GM23338 (cell line): Measurements from ENCODE around the gene NCF4. TPM values are rescaled to one million over a fixed set of nuclear protein-coding genes. Genes with fewer than 3 reads are reported as not detected.

Source experiments
- ATAC-seq: fragments of 200-7000 bp; cut with Tn5 transposase; 3 replicates; pipeline ENCODE4 v1.9.1; 2020
- DNase-seq: peaks from one replicate; pipeline ENCODE4 v3.0.0-alpha.2; 2015; ENCODE audit warnings: low spot score
- H2AFZ ChIP-seq: fragments of 200-600 bp; sonication (generic); 2 replicates; pipeline ENCODE4 v1.8.0; 2016; ENCODE audit warnings: antibody characterized with exemption, mild to moderate bottlenecking, moderate library complexity
- H3F3A ChIP-seq: fragments of 200-600 bp; sonication (generic); replicated peaks from 2 replicates; pipeline ENCODE4 v1.8.0; 2017; ENCODE audit warnings: antibody characterized with exemption, mixed run types, low read depth
- H3K27ac ChIP-seq: fragments of 200-600 bp; sonication (generic); 2 replicates; pipeline ENCODE4 v1.6.1; 2016; ENCODE audit warnings: low read depth
- H3K27me3 ChIP-seq: fragments of 200-600 bp; sonication (generic); 2 replicates; pipeline ENCODE4 v1.8.0; 2016; ENCODE audit warnings: mild to moderate bottlenecking, mixed run types, moderate library complexity; ENCODE audit not compliant: insufficient read depth
- H3K36me3 ChIP-seq: fragments of 200-600 bp; sonication (generic); 2 replicates; pipeline ENCODE4 v1.8.0; 2016; ENCODE audit warnings: mild to moderate bottlenecking; ENCODE audit not compliant: insufficient read depth
- H3K4me1 ChIP-seq: fragments of 200-600 bp; sonication (generic); 2 replicates; pipeline ENCODE4 v1.8.0; 2016; ENCODE audit warnings: mild to moderate bottlenecking, moderate library complexity; ENCODE audit not compliant: insufficient read depth
- H3K4me2 ChIP-seq: fragments of 200-600 bp; sonication (generic); 2 replicates; pipeline ENCODE4 v1.7.1; 2017; ENCODE audit warnings: mixed run types
- H3K4me3 ChIP-seq: fragments of 200-600 bp; sonication (generic); 2 replicates; pipeline ENCODE4 v1.6.1; 2016; ENCODE audit warnings: mixed run types
- H3K79me2 ChIP-seq: fragments of 200-600 bp; sonication (generic); replicated peaks from 2 replicates; pipeline ENCODE4 v1.8.0; 2017; ENCODE audit warnings: mild to moderate bottlenecking; ENCODE audit not compliant: insufficient read depth
- H3K9me2 ChIP-seq: fragments of 200-600 bp; sonication (generic); 2 replicates; pipeline ENCODE4 v1.8.0; 2017; ENCODE audit not compliant: insufficient read depth
- H4K20me1 ChIP-seq: fragments of 200-600 bp; sonication (generic); replicated peaks from 2 replicates; pipeline ENCODE4 v1.8.0; 2017; ENCODE audit warnings: mild to moderate bottlenecking; ENCODE audit not compliant: insufficient read depth
- H3K27ac Mint-ChIP-seq: 2 replicates; pipeline ENCODE4 v1.8.0; 2020; ENCODE audit warnings: inconsistent platforms, mild to moderate bottlenecking, moderate library complexity, mixed read lengths
- H3K27me3 Mint-ChIP-seq: 3 replicates; pipeline ENCODE4 v1.8.0; 2022; ENCODE audit warnings: low read depth, mild to moderate bottlenecking, moderate library complexity, mixed read lengths, inconsistent platforms; ENCODE audit not compliant: insufficient read depth, poor library complexity
- H3K36me3 Mint-ChIP-seq: 3 replicates; pipeline ENCODE4 v1.8.0; 2021; ENCODE audit warnings: low read depth, mild to moderate bottlenecking, inconsistent platforms, moderate library complexity, mixed read lengths
- H3K4me1 Mint-ChIP-seq: 3 replicates; pipeline ENCODE4 v1.8.0; 2020; ENCODE audit warnings: mild to moderate bottlenecking, inconsistent platforms, mixed read lengths
- H3K4me3 Mint-ChIP-seq: 3 replicates; pipeline ENCODE4 v1.8.0; 2021; ENCODE audit warnings: moderate library complexity, mild to moderate bottlenecking, inconsistent platforms, mixed read lengths
- H3K9me3 Mint-ChIP-seq: 3 replicates; pipeline ENCODE4 v1.8.0; 2020; ENCODE audit warnings: moderate library complexity, mild to moderate bottlenecking, inconsistent platforms, mixed read lengths
- EZH2 ChIP-seq: fragments of 200-600 bp; sonication (generic); IDR thresholded peaks from one replicate; pipeline ENCODE4 v1.8.0; 2017; ENCODE audit warnings: antibody characterized with exemption, mild to moderate bottlenecking, low read depth; ENCODE audit not compliant: unreplicated experiment
- EZH2phosphoT487 ChIP-seq: fragments of 200-600 bp; sonication (generic); IDR thresholded peaks from one replicate; pipeline ENCODE4 v1.8.1; 2018; ENCODE audit warnings: antibody characterized with exemption; ENCODE audit not compliant: unreplicated experiment
- JUNB ChIP-seq: IDR thresholded peaks from one replicate; pipeline ENCODE4 v1.6.1; 2016; ENCODE audit warnings: antibody characterized with exemption; ENCODE audit not compliant: unreplicated experiment
- NANOG ChIP-seq: IDR thresholded peaks from 2 replicates; pipeline ENCODE4 v1.6.1; 2016; ENCODE audit warnings: antibody characterized with exemption, borderline replicate concordance
- POLR2AphosphoS5 ChIP-seq: IDR thresholded peaks from 2 replicates; pipeline ENCODE4 v1.6.1; 2016; ENCODE audit warnings: antibody characterized with exemption, low read depth
- STAT1 ChIP-seq: IDR thresholded peaks from one replicate; pipeline ENCODE4 v1.6.1; 2016; ENCODE audit warnings: antibody characterized with exemption; ENCODE audit not compliant: unreplicated experiment
- ZNF331 ChIP-seq: fragments of 250-450 bp; sonication (Bioruptor Pico); IDR thresholded peaks from 2 replicates; pipeline ENCODE4 v1.5.0; 2020; ENCODE audit warnings: low read depth, mild to moderate bottlenecking, moderate library complexity
- ZNF462 ChIP-seq: fragments of 250-450 bp; sonication (Bioruptor Pico); IDR thresholded peaks from 2 replicates; pipeline ENCODE4 v1.5.0; 2020; ENCODE audit warnings: mild to moderate bottlenecking, moderate library complexity
- polyA plus RNA-seq: library from polyadenylated mRNA; unstranded; fragments of >200 nt; fragmentation: Nextera tagmentation; extraction: Ambion mirVana; gene quantifications from 2 replicates; pipeline ENCODE4 v1.2.1, GENCODE V29; 2016
- total RNA-seq: library from RNA; depleted of rRNA; stranded (reverse); fragments of >200 nt; shearing (Covaris generic); gene quantifications from 2 replicates; pipeline ENCODE4 v1.2.3, GENCODE V29; 2014
- TF ChIP-seq, protein P1 (sequence below): IDR thresholded peaks from 2 replicates; pipeline ENCODE4 v1.6.1; 2016; ENCODE audit warnings: antibody characterized with exemption
- TF ChIP-seq, protein P2 (sequence below), 2 experiments: fragments of 200-600 bp in 1 of 2; sonication (generic) in 1 of 2; conservative IDR thresholded peaks; 2 replicates each; pipeline versions ENCODE4 v1.5.1 to v1.6.1; 2016 to 2017; ENCODE audit warnings: antibody characterized with exemption in 2 of 2, low read depth in 2 of 2, mild to moderate bottlenecking in 2 of 2, moderate library complexity in 1 of 2

The NCF4 gene
- total and polyA plus RNA-seq, 2 experiments from 2014 or later, result not detected

GRCh38 chr22:36817525-36817848 is 43.3 kb upstream of the NCF4 start (continued):
- TF ChIP-seq ZNF462 (CRISPR knock-in tag), result no peak
- TF ChIP-seq EZH2phosphoT487, result no peak
- TF ChIP-seq, protein P1, sequence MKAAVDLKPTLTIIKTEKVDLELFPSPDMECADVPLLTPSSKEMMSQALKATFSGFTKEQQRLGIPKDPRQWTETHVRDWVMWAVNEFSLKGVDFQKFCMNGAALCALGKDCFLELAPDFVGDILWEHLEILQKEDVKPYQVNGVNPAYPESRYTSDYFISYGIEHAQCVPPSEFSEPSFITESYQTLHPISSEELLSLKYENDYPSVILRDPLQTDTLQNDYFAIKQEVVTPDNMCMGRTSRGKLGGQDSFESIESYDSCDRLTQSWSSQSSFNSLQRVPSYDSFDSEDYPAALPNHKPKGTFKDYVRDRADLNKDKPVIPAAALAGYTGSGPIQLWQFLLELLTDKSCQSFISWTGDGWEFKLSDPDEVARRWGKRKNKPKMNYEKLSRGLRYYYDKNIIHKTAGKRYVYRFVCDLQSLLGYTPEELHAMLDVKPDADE, result no peak
- no peak for TF ChIP-seq JUNB
- no peak for TF ChIP-seq POLR2AphosphoS5

DNA sequence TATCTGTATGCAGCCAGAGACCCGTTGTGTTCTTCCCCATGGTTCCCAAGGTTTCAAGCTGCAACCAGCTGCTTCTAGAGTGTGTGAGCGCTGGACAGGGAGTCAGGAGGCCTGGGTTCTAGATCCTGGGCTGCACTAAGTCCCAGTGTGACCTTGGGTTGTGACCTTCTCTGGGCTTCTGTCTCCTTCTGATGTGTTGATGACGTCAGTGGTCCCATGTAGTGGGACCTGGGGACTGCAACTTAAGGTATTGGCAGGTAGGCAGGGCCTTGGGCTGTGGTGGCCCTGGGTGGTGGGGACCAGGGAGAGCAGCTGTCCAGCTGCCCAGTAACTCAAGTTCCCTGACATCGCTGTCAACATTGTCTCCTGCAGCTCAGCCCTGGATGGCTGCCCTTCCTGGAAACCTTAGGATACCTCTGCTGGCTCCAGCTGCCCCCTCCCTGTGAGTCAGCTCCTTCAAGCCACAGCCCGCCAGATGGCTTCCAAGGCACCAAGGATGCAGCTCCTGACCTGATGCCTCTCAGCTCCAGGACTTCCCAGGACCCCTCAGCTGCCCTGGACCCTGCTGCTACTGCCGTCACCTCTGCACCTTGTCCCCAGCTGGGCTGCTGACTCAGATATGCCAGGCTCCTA is 42.7 kb upstream of the NCF4 start:
- DNase-seq, result no peak

More for the DNA sequence above, 42.7 kb upstream of the NCF4 start:
- peaks cover 53% of the 10 kb centered on the region for H3K27me3 Mint-ChIP-seq
- no peak for TF ChIP-seq EZH2
- TF ChIP-seq STAT1, result no peak
- no peak for TF ChIP-seq POLR2AphosphoS5
- TF ChIP-seq EZH2phosphoT487, result no peak
- TF ChIP-seq, protein P1, result no peak
- TF ChIP-seq NANOG, result no peak
- TF ChIP-seq, protein P2, sequence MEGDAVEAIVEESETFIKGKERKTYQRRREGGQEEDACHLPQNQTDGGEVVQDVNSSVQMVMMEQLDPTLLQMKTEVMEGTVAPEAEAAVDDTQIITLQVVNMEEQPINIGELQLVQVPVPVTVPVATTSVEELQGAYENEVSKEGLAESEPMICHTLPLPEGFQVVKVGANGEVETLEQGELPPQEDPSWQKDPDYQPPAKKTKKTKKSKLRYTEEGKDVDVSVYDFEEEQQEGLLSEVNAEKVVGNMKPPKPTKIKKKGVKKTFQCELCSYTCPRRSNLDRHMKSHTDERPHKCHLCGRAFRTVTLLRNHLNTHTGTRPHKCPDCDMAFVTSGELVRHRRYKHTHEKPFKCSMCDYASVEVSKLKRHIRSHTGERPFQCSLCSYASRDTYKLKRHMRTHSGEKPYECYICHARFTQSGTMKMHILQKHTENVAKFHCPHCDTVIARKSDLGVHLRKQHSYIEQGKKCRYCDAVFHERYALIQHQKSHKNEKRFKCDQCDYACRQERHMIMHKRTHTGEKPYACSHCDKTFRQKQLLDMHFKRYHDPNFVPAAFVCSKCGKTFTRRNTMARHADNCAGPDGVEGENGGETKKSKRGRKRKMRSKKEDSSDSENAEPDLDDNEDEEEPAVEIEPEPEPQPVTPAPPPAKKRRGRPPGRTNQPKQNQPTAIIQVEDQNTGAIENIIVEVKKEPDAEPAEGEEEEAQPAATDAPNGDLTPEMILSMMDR (conservative IDR thresholded peaks at IDR 0.05; ENCODE audit: low read depth in 2 of 2), result no peak
- TF ChIP-seq JUNB, result no peak
- TF ChIP-seq ZNF331, result no peak
- Histone ChIP-seq H3K27me3 (peaks cover 44% of the 10 kb centered on the region), H3K4me3 (no peak overlapping the region), H3K79me2 (no peaks in the 10 kb centered on the region), H3K9me2 (no peaks in the 10 kb centered on the region), H4K20me1 (no peaks in the 10 kb centered on the region), H3K4me2 (no peak overlapping the region), H2AFZ (no peak overlapping the region), H3K27ac (no peak overlapping the region), H3K36me3 (no peaks in the 10 kb centered on the region), H3F3A (no peaks in the 10 kb centered on the region), H3K4me1 (peaks cover 15% of the 10 kb centered on the region)
- no peak overlapping the region for H3K27ac Mint-ChIP-seq
- no peaks in the 10 kb centered on the region for H3K9me3 Mint-ChIP-seq
- no peaks in the 10 kb centered on the region for H3K36me3 Mint-ChIP-seq
- H3K4me1 Mint-ChIP-seq, result peaks cover 35% of the 10 kb centered on the region
- ATAC-seq, result no peak
- H3K4me3 Mint-ChIP-seq, result no peak overlapping the region
